PC-3 (cell line): Measurements from ENCODE around the gene CPEB4. TPM values are rescaled to one million over a fixed set of nuclear protein-coding genes. Genes with fewer than 3 reads are reported as not detected.

Source experiments
- ATAC-seq: fragments of 200-7000 bp; cut with Tn5 transposase; 2 replicates; pipeline ENCODE4 v1.9.1; 2020; ENCODE audit warnings: mild to moderate bottlenecking, moderate library complexity
- BruUV-seq: library from RNA; stranded (reverse); fragments of 400-500 nt; replicated peaks from 2 replicates; lab custom pipeline; 2021; lab: Mats Ljungman, UMichigan
- CTCF ChIA-PET: fragments of 300-600 bp; sonication (Branson Sonifier 250); formaldehyde crosslinking; loops from one replicate; lab custom pipeline; 2022; ENCODE audit warnings: antibody characterized with exemption; lab: Charles Lee
- POLR2A ChIA-PET: fragments of 300-600 bp; sonication (Branson Sonifier 250); formaldehyde crosslinking; loops from one replicate; lab custom pipeline; 2022; ENCODE audit warnings: antibody characterized with exemption; ENCODE audit not compliant: unreplicated experiment; lab: Charles Lee
- DNase-seq: peaks from one replicate; pipeline ENCODE4 v3.0.0-alpha.2; 2015
- H2AFZ ChIP-seq: fragments of 300-600 bp; sonication (generic); 2 replicates; pipeline ENCODE4 v1.6.0; 2016; ENCODE audit warnings: antibody characterized with exemption, low read length
- H3F3A ChIP-seq: fragments of 300-600 bp; sonication (generic); one replicate; pipeline ENCODE4 v1.6.0; 2017; ENCODE audit warnings: antibody characterized with exemption, low read length, control low read depth, mild to moderate bottlenecking; ENCODE audit not compliant: unreplicated experiment
- H3K27ac ChIP-seq: fragments of 300-600 bp; sonication (generic); 2 replicates; pipeline ENCODE4 v1.5.1; 2016; ENCODE audit warnings: mild to moderate bottlenecking, low read length
- H3K27me3 ChIP-seq: fragments of 300-600 bp; sonication (generic); 2 replicates; pipeline ENCODE4 v1.6.1; 2016; ENCODE audit warnings: low read length, mixed read lengths
- H3K36me3 ChIP-seq: fragments of 300-600 bp; sonication (generic); 2 replicates; pipeline ENCODE4 v1.6.1; 2016; ENCODE audit warnings: low read depth, mixed run types, low read length, mixed read lengths
- H3K4me1 ChIP-seq: fragments of 300-600 bp; sonication (generic); 2 replicates; pipeline ENCODE4 v1.5.1; 2016; ENCODE audit warnings: low read length; ENCODE audit not compliant: insufficient read depth
- H3K4me2 ChIP-seq: fragments of 300-600 bp; sonication (generic); 2 replicates; pipeline ENCODE4 v1.6.0; 2016; ENCODE audit warnings: low read length
- H3K4me3 ChIP-seq: fragments of 300-600 bp; sonication (generic); 2 replicates; pipeline ENCODE4 v1.5.1; 2016; ENCODE audit warnings: mild to moderate bottlenecking, low read length, mixed read lengths
- H3K79me2 ChIP-seq: fragments of 300-600 bp; sonication (generic); 2 replicates; pipeline ENCODE4 v1.6.1; 2017; ENCODE audit warnings: low read length, mixed read lengths
- H3K9ac ChIP-seq: fragments of 300-600 bp; sonication (generic); 2 replicates; pipeline ENCODE4 v1.6.0; 2016; ENCODE audit warnings: mild to moderate bottlenecking, low read length
- H3K9me2 ChIP-seq: fragments of 300-600 bp; sonication (generic); replicated peaks from 2 replicates; pipeline ENCODE4 v1.6.1; 2016; ENCODE audit warnings: mixed run types, low read length, mixed read lengths
- H3K9me3 ChIP-seq: fragments of 300-600 bp; sonication (generic); 2 replicates; pipeline ENCODE4 v1.6.1; 2016; ENCODE audit warnings: low read length, mixed read lengths
- H4K20me1 ChIP-seq: fragments of 300-600 bp; sonication (generic); 2 replicates; pipeline ENCODE4 v1.6.1; 2016; ENCODE audit warnings: low read length, mixed read lengths
- CTCF ChIP-seq: fragments of 300-600 bp; sonication (generic); conservative IDR thresholded peaks from 2 replicates; pipeline ENCODE4 v1.5.1; 2017; ENCODE audit warnings: antibody characterized with exemption, low read depth, mild to moderate bottlenecking, low read length
- EZH2 ChIP-seq: fragments of 300-600 bp; sonication (generic); IDR thresholded peaks from one replicate; pipeline ENCODE4 v1.6.1; 2017; ENCODE audit warnings: antibody characterized with exemption, mild to moderate bottlenecking, low read length; ENCODE audit not compliant: unreplicated experiment
- EZH2phosphoT487 ChIP-seq: fragments of 300-600 bp; sonication (generic); IDR thresholded peaks from 2 replicates; pipeline ENCODE4 v1.6.1; 2018; ENCODE audit warnings: mild to moderate bottlenecking, antibody characterized with exemption, low read length, borderline replicate concordance
- intact Hi-C: fragments of 100-400 bp; cut with micrococcal nuclease; formaldehyde crosslinking; loops from 2 replicates; pipeline ENCODE4 v1.9.0; 2023
- total RNA-seq: library from RNA; depleted of rRNA; stranded (reverse); fragments of >200 nt; gene quantifications from 2 replicates; pipeline ENCODE4 v1.2.3, GENCODE V29; 2014

CPEB4 gene
- total RNA-seq, 1 experiment from 2014 or later, result 37.0 TPM

- intact Hi-C loops, result loop anchor here (2.0 kb wide), 2 partner anchors 60 to 74 kb away; partner anchors contain the start of gene CPEB4
- DNase-seq (no peak), ATAC-seq (peak; percentile 6)
- peaks cover 6% of the 10 kb centered on the region for H3F3A ChIP-seq
- no TSS peak for BruUV-seq
- POLR2A ChIA-PET, result interaction anchor here (0.5 to 1.7 kb wide), 7 partner anchors 44 to 381 kb away, joined by 3 to 14 read pairs (median 3); partner anchors contain the start of gene CPEB4
- H3K27ac ChIP-seq, result peak overlapping the region; percentile 89
- H4K20me1 ChIP-seq, result no peaks in the 10 kb centered on the region
- peaks cover 5% of the 10 kb centered on the region for H3K36me3 ChIP-seq
- H3K9ac ChIP-seq, result peak overlapping the region; percentile 23
- peak overlapping the region; percentile 66; the same call in 1 of the 2 replicates for H3K4me3 ChIP-seq
- H3K27me3 ChIP-seq, result no peaks in the 10 kb centered on the region
- no peaks in the 10 kb centered on the region for H3K9me3 ChIP-seq
- TF ChIP-seq CTCF (no peak), EZH2 (no peak), EZH2phosphoT487 (no peak)
- H3K79me2 ChIP-seq, result no peaks in the 10 kb centered on the region
- CTCF ChIA-PET, result interaction anchor here (0.6 kb wide), 1 partner anchor 142 kb away, joined by 5 read pairs; no protein-coding TSS in a partner anchor
- no peaks in the 10 kb centered on the region for H3K9me2 ChIP-seq
- peaks cover 18% of the 10 kb centered on the region for H3K4me1 ChIP-seq
- H2AFZ ChIP-seq, result no peak overlapping the region
- H3K4me2 ChIP-seq, result peak overlapping the region; percentile 86
Observed at GRCh38 chr5:173962436-173962972, 74.4 kb downstream of the CPEB4 start.

- Histone ChIP-seq H4K20me1 (no peaks in the 10 kb centered on the region), H2AFZ (peak overlapping the region; percentile 59), H3K4me2 (peak overlapping the region; percentile 86), H3K9ac (peak overlapping the region; percentile 72), H3K79me2 (no peaks in the 10 kb centered on the region), H3K4me3 (peak overlapping the region; percentile 66), H3K4me1 (peaks cover 18% of the 10 kb centered on the region), H3K9me2 (no peaks in the 10 kb centered on the region), H3K9me3 (no peaks in the 10 kb centered on the region), H3F3A (peaks cover 6% of the 10 kb centered on the region), H3K27me3 (no peaks in the 10 kb centered on the region), H3K36me3 (no peaks in the 10 kb centered on the region), H3K27ac (peak overlapping the region; percentile 89)
- POLR2A ChIA-PET, result interaction anchor here (0.5 to 1.7 kb wide), 9 partner anchors 12 to 381 kb away, joined by 3 to 14 read pairs (median 4); partner anchors contain the start of gene CPEB4
- ATAC-seq (peak; percentile 90), DNase-seq (peak; percentile 88)
- BruUV-seq, result TSS peak; percentile 62
- TF ChIP-seq CTCF (no peak), EZH2phosphoT487 (no peak), EZH2 (no peak)
- CTCF ChIA-PET, result interaction anchor here (0.6 to 1.4 kb wide), 3 partner anchors 10 to 142 kb away, joined by 5 to 15 read pairs (median 6); no protein-coding TSS in a partner anchor
- intact Hi-C loops, result loop anchor here (1.0 to 2.0 kb wide), 3 partner anchors 44 to 75 kb away; partner anchors contain the start of gene CPEB4
Observed at GRCh38 chr5:173963182-173963838, 75.2 kb downstream of the CPEB4 start.
